Upper lobe of right lung (tissue), 1 donor: ENCODE measurements around the gene PACRG. TPM values are rescaled to one million over a fixed set of nuclear protein-coding genes. Genes with fewer than 3 reads are reported as not detected.
"Not testable (repeated sequence)": the region's sequence is repeated elsewhere in the genome, so short reads cannot be mapped to it uniquely, and the experiment has no call there.

Experiments used
- ATAC-seq: fragments of 200-7000 bp; cut with Tn5 transposase; one replicate; pipeline ENCODE4 v1.9.1; 2020; ENCODE audit warnings: mild to moderate bottlenecking, moderate library complexity
- DNase-seq: peaks from one replicate; pipeline ENCODE4 v3.0.0-alpha.2; 2020
- H3K27ac ChIP-seq: fragments of 200-600 bp; one replicate; pipeline ENCODE4 v1.8.0; 2022
- H3K27me3 ChIP-seq: fragments of 200-600 bp; one replicate; pipeline ENCODE4 v1.8.0; 2022; ENCODE audit warnings: mild to moderate bottlenecking
- H3K36me3 ChIP-seq: fragments of 200-600 bp; one replicate; pipeline ENCODE4 v1.8.0; 2022
- H3K4me1 ChIP-seq: fragments of 200-600 bp; one replicate; pipeline ENCODE4 v1.8.0; 2022
- H3K4me3 ChIP-seq: fragments of 200-600 bp; one replicate; pipeline ENCODE4 v1.8.0; 2022; ENCODE audit warnings: mild to moderate bottlenecking
- H3K9me3 ChIP-seq: fragments of 200-600 bp; one replicate; pipeline ENCODE4 v1.8.0; 2022
- intact Hi-C: fragments of 100-400 bp; cut with DNase I; formaldehyde crosslinking; loops from one replicate; pipeline ENCODE4 v1.11.0; 2022
- total RNA-seq: library from RNA; stranded (reverse); fragmentation: NEBNext Ultra II Directional; extraction: Animal tissue kit (Norgen Biotek cat#: 25700); gene quantifications from one replicate; pipeline ENCODE4 v1.2.1, GENCODE V29; 2021
- TF ChIP-seq, protein P1 (sequence below): fragments of 200-600 bp; IDR thresholded peaks from one replicate; pipeline ENCODE4 v1.8.0; 2022; ENCODE audit warnings: antibody characterized with exemption
- donor health status: DM: no; HTN: yes; CAD: no; lungs with severe emphysema.

PACRG gene
- total RNA-seq, 1 donor from 2014 or later, result 1.5 TPM

DNA sequence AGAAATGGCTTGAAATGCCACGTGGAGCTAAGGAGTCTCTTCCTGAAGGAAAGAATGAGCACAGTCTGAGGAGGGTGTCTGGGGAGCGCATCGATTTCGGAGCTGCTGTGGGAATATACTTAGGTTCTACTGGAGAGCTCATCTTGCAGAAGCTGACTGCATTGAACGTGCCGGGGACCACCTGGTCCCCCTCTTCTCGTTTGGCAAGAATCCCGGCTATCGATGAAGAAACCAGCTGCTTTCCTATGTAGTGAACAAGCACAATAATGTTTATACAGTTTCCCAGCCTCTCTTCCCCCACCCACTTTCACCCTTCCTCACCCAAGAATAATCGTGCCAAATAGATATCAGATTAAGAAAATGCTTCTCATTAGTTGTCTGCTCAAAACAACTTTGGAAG lies 242.5 kb downstream of the PACRG start:
- DNase-seq (no peak), ATAC-seq (no peak)
- Histone ChIP-seq H3K27me3 (no peaks in the 10 kb centered on the region), H3K36me3 (no peaks in the 10 kb centered on the region), H3K4me1 (no peaks in the 10 kb centered on the region), H3K4me3 (no peak overlapping the region), H3K9me3 (no peaks in the 10 kb centered on the region), H3K27ac (no peak overlapping the region)
- intact Hi-C loops, result no loop called here
- TF ChIP-seq, protein P1, sequence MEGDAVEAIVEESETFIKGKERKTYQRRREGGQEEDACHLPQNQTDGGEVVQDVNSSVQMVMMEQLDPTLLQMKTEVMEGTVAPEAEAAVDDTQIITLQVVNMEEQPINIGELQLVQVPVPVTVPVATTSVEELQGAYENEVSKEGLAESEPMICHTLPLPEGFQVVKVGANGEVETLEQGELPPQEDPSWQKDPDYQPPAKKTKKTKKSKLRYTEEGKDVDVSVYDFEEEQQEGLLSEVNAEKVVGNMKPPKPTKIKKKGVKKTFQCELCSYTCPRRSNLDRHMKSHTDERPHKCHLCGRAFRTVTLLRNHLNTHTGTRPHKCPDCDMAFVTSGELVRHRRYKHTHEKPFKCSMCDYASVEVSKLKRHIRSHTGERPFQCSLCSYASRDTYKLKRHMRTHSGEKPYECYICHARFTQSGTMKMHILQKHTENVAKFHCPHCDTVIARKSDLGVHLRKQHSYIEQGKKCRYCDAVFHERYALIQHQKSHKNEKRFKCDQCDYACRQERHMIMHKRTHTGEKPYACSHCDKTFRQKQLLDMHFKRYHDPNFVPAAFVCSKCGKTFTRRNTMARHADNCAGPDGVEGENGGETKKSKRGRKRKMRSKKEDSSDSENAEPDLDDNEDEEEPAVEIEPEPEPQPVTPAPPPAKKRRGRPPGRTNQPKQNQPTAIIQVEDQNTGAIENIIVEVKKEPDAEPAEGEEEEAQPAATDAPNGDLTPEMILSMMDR, result no peak

DNA sequence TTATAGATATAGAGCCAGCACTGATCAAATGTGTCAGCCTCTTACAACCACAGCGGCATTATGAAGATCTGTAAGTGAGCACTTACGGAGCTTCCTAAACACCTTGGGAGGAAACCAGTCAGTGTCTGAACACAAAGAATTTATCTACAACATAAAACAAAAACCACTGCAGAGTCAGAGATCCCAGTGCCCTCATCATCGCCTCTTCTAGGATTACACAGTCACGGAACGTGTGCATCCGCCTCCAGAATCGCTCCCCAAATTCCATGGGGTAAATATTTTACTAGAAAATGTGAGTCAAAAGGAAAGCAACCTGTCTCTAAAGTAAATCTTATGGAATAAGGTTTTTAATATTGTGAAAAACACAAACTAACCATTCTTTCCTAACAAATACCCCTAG lies 243.6 kb downstream of the PACRG start:
- H3K27me3 ChIP-seq, result no peaks in the 10 kb centered on the region
- no peaks in the 10 kb centered on the region for H3K4me1 ChIP-seq
- no peak overlapping the region for H3K4me3 ChIP-seq
- no peak overlapping the region for H3K27ac ChIP-seq
- DNase-seq (no peak), ATAC-seq (no peak)
- TF ChIP-seq, protein P1, result no peak
- H3K36me3 ChIP-seq, result no peaks in the 10 kb centered on the region
- intact Hi-C loops, result no loop called here
- no peaks in the 10 kb centered on the region for H3K9me3 ChIP-seq

DNA sequence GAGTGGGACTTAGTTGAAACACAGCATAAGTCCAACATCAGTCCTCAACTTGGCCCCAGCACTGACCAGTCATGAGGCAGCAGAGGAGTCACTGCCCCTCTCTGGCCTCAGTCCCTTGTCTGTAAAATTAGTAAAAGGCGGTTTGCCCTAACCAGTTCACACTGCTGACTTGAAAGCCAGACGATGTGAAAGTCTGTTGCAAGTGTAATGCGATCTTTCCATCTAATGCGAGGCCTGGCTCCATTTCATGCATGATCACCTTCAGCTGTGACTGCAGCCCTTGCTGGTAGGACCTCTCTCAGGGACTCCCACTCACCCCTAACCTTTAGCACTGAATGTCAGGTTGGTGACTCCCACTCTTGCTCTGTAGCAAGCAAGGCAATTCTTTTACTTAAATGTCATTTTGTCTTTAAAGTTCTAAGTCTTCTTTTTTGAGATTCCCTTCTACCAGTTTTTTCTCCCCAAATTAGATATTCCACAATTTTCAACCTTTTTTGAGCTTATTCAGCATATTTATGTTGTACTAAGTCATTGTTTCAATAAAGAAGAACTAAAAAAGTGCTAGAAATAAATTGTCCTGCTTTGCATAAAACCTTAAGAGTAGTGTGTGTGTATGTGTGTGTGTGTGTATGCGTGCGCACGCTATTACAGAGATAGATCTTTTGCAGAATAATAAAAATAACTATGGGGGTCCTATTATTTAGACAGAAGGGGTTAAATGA lies 245.5 kb downstream of the PACRG start:
- H3K4me3 ChIP-seq, result no peak overlapping the region
- ATAC-seq, result no peak
- no peaks in the 10 kb centered on the region for H3K9me3 ChIP-seq
- H3K27ac ChIP-seq, result no peak overlapping the region
- TF ChIP-seq, protein P1, result no peak
- H3K27me3 ChIP-seq, result no peaks in the 10 kb centered on the region
- H3K36me3 ChIP-seq, result no peaks in the 10 kb centered on the region
- intact Hi-C loops, result no loop called here
- H3K4me1 ChIP-seq, result no peaks in the 10 kb centered on the region
- no peak for DNase-seq

DNA sequence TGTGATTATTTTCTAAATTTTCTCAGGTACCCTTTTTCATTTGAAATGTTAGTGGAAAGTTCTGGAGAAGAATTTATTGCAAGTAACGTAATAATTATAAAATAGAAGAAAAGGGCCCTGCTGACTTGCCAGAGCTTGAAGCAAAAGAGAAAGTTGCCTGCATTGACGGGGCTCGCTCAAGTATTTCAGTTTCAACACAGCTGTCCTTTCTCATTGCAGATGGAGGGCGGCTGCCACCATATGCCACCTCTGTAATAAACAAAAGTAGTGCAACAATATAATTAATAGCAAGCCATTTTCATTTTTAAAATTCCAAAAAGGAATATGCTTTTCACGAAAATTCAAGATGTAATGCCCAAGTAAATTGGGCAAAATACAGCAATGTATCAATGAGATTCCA lies 246.2 kb downstream of the PACRG start:
- no peaks in the 10 kb centered on the region for H3K4me1 ChIP-seq
- no peak overlapping the region for H3K4me3 ChIP-seq
- H3K36me3 ChIP-seq, result no peaks in the 10 kb centered on the region
- intact Hi-C loops, result no loop called here
- TF ChIP-seq, protein P1, result no peak
- ATAC-seq (no peak), DNase-seq (no peak)
- H3K27ac ChIP-seq, result no peak overlapping the region
- H3K27me3 ChIP-seq, result no peaks in the 10 kb centered on the region
- no peaks in the 10 kb centered on the region for H3K9me3 ChIP-seq

DNA sequence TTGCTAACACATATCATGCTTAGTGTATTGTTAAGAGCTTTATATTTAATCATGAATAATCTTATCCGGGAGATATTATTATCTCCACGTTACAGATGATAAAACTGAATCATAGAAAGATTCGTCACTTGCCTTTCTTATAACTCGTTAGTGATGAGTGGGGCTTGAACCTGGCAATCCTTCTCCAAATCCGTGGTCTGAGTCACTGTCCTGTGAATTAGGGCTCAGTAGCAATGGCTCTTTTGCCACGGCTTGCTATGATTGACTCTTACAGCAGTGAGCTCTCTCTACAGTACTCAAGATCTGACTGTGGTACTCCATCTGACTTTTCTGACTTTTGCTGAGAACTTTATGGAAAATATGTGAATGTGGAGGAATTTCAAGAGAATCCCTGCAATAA lies 246.9 kb downstream of the PACRG start:
- Histone ChIP-seq H3K4me1 (no peaks in the 10 kb centered on the region), H3K27ac (no peak overlapping the region), H3K27me3 (no peaks in the 10 kb centered on the region), H3K4me3 (no peak overlapping the region), H3K36me3 (no peaks in the 10 kb centered on the region), H3K9me3 (no peaks in the 10 kb centered on the region)
- DNase-seq (no peak), ATAC-seq (no peak)
- intact Hi-C loops, result no loop called here
- TF ChIP-seq, protein P1, result no peak

DNA sequence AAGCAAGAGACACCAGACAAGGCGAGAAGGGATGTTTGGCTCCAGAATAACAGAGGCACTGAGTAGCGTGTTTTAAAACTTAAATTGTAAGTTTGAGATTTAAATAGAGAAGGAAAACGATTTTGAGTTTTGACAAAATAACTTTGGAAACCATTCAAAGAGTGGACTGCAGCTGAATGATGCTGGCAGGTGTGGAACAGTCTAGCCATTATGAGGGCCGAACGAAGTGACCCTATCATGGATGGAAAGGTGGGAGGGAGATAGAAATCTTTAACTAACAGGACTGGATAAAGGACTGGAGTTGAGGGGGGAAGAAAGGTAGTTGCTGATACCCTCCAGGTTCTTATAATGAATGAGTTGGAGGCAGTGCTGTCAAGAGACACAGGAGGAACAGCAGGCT lies 248.4 kb downstream of the PACRG start:
- Histone ChIP-seq H3K4me1 (no peaks in the 10 kb centered on the region), H3K27me3 (no peaks in the 10 kb centered on the region), H3K36me3 (no peaks in the 10 kb centered on the region), H3K27ac (no peak overlapping the region), H3K9me3 (no peaks in the 10 kb centered on the region), H3K4me3 (no peak overlapping the region)
- DNase-seq, result no peak
- intact Hi-C loops, result no loop called here
- TF ChIP-seq, protein P1, result no peak
- no peak for ATAC-seq

DNA sequence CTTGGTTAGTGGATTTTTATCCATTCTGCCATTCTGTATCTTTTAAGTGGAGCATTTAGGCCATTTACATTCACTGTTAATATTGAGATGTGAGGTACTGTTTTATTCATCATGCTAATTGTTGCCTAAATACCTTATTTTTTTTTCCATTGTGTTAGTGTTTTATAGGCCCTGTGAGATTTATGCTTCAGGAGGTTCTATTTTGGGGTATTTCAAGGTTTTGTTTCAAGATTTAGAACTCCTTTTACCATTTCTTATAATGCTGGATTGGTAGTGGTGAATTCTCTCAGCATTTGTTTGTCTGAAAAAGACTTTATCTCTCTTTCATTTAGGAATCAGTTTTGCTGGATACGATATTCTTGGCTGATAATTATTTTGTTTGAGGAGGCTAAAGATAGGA lies 255.5 kb downstream of the PACRG start:
- H3K27ac ChIP-seq, H3K36me3 ChIP-seq, DNase-seq, H3K4me3 ChIP-seq, H3K27me3 ChIP-seq, H3K4me1 ChIP-seq, H3K9me3 ChIP-seq, ATAC-seq, intact Hi-C loops: not testable (repeated sequence)
